Activated B cell treated with CpG ODN at 0.5 μM for 24 hours (primary cell): ENCODE results near the gene FAM209A. TPM values are rescaled to one million over a fixed set of nuclear protein-coding genes. Genes with fewer than 3 reads are reported as not detected.

Experiments
- ATAC-seq: fragments of 200-7000 bp; cut with Tn5 transposase; one replicate; pipeline ENCODE4 v1.10.0; 2021; ENCODE audit warnings: low read depth, mild to moderate bottlenecking, moderate library complexity
- CTCF ChIA-PET: fragments of 350-600 bp; sonication (Branson Sonifier 250); formaldehyde crosslinking; loops from one replicate; lab custom pipeline; 2021; ENCODE audit warnings: antibody characterized with exemption; lab: Charles Lee
- POLR2A ChIA-PET: fragments of 350-600 bp; sonication (Branson Sonifier 250); formaldehyde crosslinking; loops from one replicate; lab custom pipeline; 2021; ENCODE audit warnings: antibody characterized with exemption; lab: Charles Lee
- DNase-seq: peaks from one replicate; pipeline ENCODE4 v3.0.0; 2022
- H3K27ac Mint-ChIP-seq: one replicate; pipeline ENCODE4 v1.8.0; 2020; ENCODE audit warnings: mixed read lengths
- H3K27me3 Mint-ChIP-seq: one replicate; pipeline ENCODE4 v1.8.0; 2021; ENCODE audit warnings: mixed read lengths
- H3K36me3 Mint-ChIP-seq: one replicate; pipeline ENCODE4 v1.8.0; 2021; ENCODE audit warnings: low read depth, mixed read lengths
- H3K4me1 Mint-ChIP-seq: one replicate; pipeline ENCODE4 v1.8.0; 2021; ENCODE audit warnings: mixed read lengths
- H3K4me3 Mint-ChIP-seq: one replicate; pipeline ENCODE4 v1.8.0; 2020; ENCODE audit warnings: mild to moderate bottlenecking, mixed read lengths
- H3K9me3 Mint-ChIP-seq: one replicate; pipeline ENCODE4 v1.8.0; 2020; ENCODE audit warnings: mixed read lengths
- CTCF ChIP-seq: fragments of 200-600 bp; IDR thresholded peaks from one replicate; pipeline ENCODE4 v1.8.0; 2022; ENCODE audit warnings: antibody characterized with exemption, mild to moderate bottlenecking
- intact Hi-C: fragments of 100-400 bp; cut with micrococcal nuclease; formaldehyde crosslinking; loops from one replicate; pipeline ENCODE4 v1.15.1; 2024
- total RNA-seq: library from RNA; stranded (reverse); gene quantifications from 2 replicates; pipeline ENCODE4 v1.2.3, GENCODE V29; 2022

FAM209A gene
- total RNA-seq, 1 donor from 2014 or later: 1.9 TPM

DNA sequence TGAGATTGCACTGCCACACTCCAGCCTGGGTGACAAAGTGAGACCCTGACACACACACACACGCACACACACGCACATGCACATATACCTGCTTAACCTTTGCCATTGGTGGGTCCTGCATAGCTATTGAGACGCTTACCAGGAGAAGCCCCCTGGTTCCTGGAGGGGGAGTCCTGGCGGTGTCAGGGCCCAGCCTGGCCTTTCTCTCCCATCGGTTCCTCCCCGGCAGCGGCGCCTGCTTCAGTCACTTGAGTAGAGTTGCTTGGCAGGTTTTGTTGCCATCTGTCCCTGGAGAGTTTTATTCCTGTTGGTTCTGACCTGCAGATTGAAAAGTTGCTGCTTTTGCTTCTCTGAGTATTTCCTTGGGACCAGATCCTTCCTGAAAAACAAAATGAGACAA is 20.6 kb upstream of the FAM209A start:
- no peak overlapping the region for H3K27ac Mint-ChIP-seq
- H3K9me3 Mint-ChIP-seq: no peaks in the 10 kb centered on the region
- peaks cover 46% of the 10 kb centered on the region for H3K36me3 Mint-ChIP-seq
- no peak for TF ChIP-seq CTCF
- CTCF ChIA-PET: no interaction called here
- no peaks in the 10 kb centered on the region for H3K4me1 Mint-ChIP-seq
- no peak for ATAC-seq
- H3K27me3 Mint-ChIP-seq: no peaks in the 10 kb centered on the region
- no peak overlapping the region for H3K4me3 Mint-ChIP-seq
- POLR2A ChIA-PET: no interaction called here
- intact Hi-C loops: loop anchor here (1.0 kb wide), 1 partner anchor 104 kb away; no protein-coding TSS in a partner anchor
- no peak for DNase-seq

DNA sequence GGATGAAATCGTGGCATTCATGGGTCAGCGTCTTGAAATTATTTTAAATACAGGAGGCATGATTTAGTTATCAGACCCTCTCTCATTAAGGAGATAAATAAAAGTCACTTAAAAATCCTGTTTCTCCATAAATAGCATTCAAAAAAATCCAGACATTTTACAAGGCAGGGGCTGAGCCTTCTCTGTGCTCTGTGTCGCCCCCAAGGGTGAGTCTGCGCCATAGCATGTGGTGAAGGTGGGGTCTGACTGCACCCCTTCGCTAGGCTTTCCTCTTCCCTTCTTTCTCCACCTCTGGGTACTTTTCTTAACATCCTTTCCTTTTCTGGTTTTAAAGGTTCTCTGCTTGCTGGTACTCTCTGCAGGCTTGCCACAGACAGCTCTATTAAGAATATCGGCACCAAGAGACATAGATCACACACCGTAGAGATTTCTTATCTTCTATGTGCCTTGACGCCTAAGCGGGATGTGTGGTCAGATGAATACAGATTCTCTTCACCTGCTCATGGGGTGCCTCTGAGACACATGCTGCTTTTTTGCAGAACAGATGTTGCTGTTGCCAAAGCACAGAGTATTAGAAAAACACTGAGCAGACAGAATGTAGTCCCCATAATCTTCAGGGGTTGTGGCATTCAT is 20.1 kb upstream of the FAM209A start:
- POLR2A ChIA-PET: no interaction called here
- CTCF ChIA-PET: no interaction called here
- Mint-ChIP-seq H3K36me3 (peaks cover 47% of the 10 kb centered on the region), H3K27ac (no peak overlapping the region), H3K27me3 (no peaks in the 10 kb centered on the region), H3K4me3 (no peak overlapping the region), H3K4me1 (no peaks in the 10 kb centered on the region), H3K9me3 (no peaks in the 10 kb centered on the region)
- no peak for TF ChIP-seq CTCF
- no peak for ATAC-seq
- intact Hi-C loops: loop anchor here (1.0 kb wide), 1 partner anchor 104 kb away; no protein-coding TSS in a partner anchor
- no peak for DNase-seq

- Mint-ChIP-seq H3K9me3 (no peaks in the 10 kb centered on the region), H3K36me3 (peaks cover 45% of the 10 kb centered on the region), H3K4me1 (no peaks in the 10 kb centered on the region), H3K4me3 (no peak overlapping the region), H3K27ac (no peak overlapping the region), H3K27me3 (no peaks in the 10 kb centered on the region)
- TF ChIP-seq CTCF: no peak
- ChIA-PET CTCF (no interaction called here), POLR2A (interaction anchor here (0.7 kb wide), 1 partner anchor 185 kb away, joined by 3 read pairs; no protein-coding TSS in a partner anchor)
- ATAC-seq (no peak), DNase-seq (no peak)
- intact Hi-C loops: no loop called here
Observed at GRCh38 chr20:56506103-56506502, 18.4 kb upstream of the FAM209A start.

DNA sequence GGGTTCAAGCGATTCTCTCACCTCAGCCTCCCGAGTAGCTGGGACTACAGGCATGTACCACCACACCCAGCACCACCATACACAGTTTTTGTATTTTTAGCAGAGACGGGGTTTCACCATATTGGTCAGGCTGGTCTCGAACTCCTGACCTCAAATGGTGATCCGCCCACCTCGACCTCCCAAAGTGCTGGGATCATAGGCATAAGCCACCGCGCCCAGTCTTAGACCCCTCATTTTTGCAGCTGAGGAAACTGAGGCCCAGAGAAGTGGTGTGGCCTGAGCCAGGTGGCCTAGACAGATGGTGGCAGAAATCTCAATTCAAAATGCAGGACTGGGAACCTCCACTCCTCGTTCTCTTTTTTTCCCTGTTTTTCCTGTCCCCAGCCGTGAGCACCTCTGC is 12.6 kb upstream of the FAM209A start:
- Mint-ChIP-seq H3K36me3 (peaks cover 67% of the 10 kb centered on the region), H3K4me1 (no peaks in the 10 kb centered on the region), H3K9me3 (no peaks in the 10 kb centered on the region), H3K27ac (no peak overlapping the region), H3K4me3 (no peak overlapping the region), H3K27me3 (no peaks in the 10 kb centered on the region)
- intact Hi-C loops: no loop called here
- ATAC-seq (no peak), DNase-seq (no peak)
- CTCF ChIA-PET: no interaction called here
- POLR2A ChIA-PET: no interaction called here
- TF ChIP-seq CTCF: no peak

GRCh38 chr20:56513161-56514150 is 11.1 kb upstream of the FAM209A start:
- Mint-ChIP-seq H3K4me1 (no peaks in the 10 kb centered on the region), H3K27ac (no peak overlapping the region), H3K27me3 (no peaks in the 10 kb centered on the region), H3K9me3 (peaks cover 3% of the 10 kb centered on the region), H3K4me3 (no peak overlapping the region), H3K36me3 (peaks cover 76% of the 10 kb centered on the region)
- CTCF ChIA-PET: no interaction called here
- POLR2A ChIA-PET: no interaction called here
- ATAC-seq (no peak), DNase-seq (no peak)
- intact Hi-C loops: no loop called here
- TF ChIP-seq CTCF: no peak
